Activated naive CD4-positive, alpha-beta T cell treated with anti-CD3 and anti-CD28 coated beads, Interleukin-2, amount 50 U/mL, for 24 hours (primary cell): ENCODE data around the gene SLC29A3.

Experiments used
- H3K27ac Mint-ChIP-seq: one replicate; pipeline ENCODE4 v1.8.0; 2021; ENCODE audit warnings: mild to moderate bottlenecking, mixed read lengths
- H3K27me3 Mint-ChIP-seq: one replicate; pipeline ENCODE4 v1.8.0; 2021; ENCODE audit warnings: mixed read lengths
- H3K36me3 Mint-ChIP-seq: one replicate; pipeline ENCODE4 v1.8.0; 2021; ENCODE audit warnings: mixed read lengths
- H3K4me1 Mint-ChIP-seq: one replicate; pipeline ENCODE4 v1.8.0; 2021; ENCODE audit warnings: mixed read lengths
- H3K4me3 Mint-ChIP-seq: one replicate; pipeline ENCODE4 v1.8.0; 2021; ENCODE audit warnings: mild to moderate bottlenecking, mixed read lengths
- H3K9me3 Mint-ChIP-seq: one replicate; pipeline ENCODE4 v1.8.0; 2021; ENCODE audit warnings: mixed read lengths

The SLC29A3 gene

GRCh38 chr10:71391701-71392100 lies 72.6 kb downstream of the SLC29A3 start:
- no peak overlapping the region for H3K27ac Mint-ChIP-seq
- H3K4me1 Mint-ChIP-seq: peaks cover 3% of the 10 kb centered on the region
- H3K36me3 Mint-ChIP-seq: no peaks in the 10 kb centered on the region
- peaks cover 22% of the 10 kb centered on the region for H3K27me3 Mint-ChIP-seq
- H3K4me3 Mint-ChIP-seq: no peak overlapping the region
- H3K9me3 Mint-ChIP-seq: no peaks in the 10 kb centered on the region

- no peaks in the 10 kb centered on the region for H3K36me3 Mint-ChIP-seq
- H3K27ac Mint-ChIP-seq: no peak overlapping the region
- H3K27me3 Mint-ChIP-seq: peaks cover 22% of the 10 kb centered on the region
- peaks cover 3% of the 10 kb centered on the region for H3K4me1 Mint-ChIP-seq
- H3K9me3 Mint-ChIP-seq: no peaks in the 10 kb centered on the region
- H3K4me3 Mint-ChIP-seq: no peak overlapping the region
These were observed 73.2 kb downstream of the SLC29A3 start for GRCh38 chr10:71392292-71392691.

- H3K36me3 Mint-ChIP-seq: no peaks in the 10 kb centered on the region
- H3K9me3 Mint-ChIP-seq: no peaks in the 10 kb centered on the region
- peaks cover 6% of the 10 kb centered on the region for H3K4me1 Mint-ChIP-seq
- peaks cover 25% of the 10 kb centered on the region for H3K27me3 Mint-ChIP-seq
- no peak overlapping the region for H3K4me3 Mint-ChIP-seq
- H3K27ac Mint-ChIP-seq: no peak overlapping the region
These were observed 74.0 kb downstream of the SLC29A3 start for GRCh38 chr10:71392791-71393781.

- peaks cover 29% of the 10 kb centered on the region for H3K27me3 Mint-ChIP-seq
- H3K9me3 Mint-ChIP-seq: no peaks in the 10 kb centered on the region
- H3K4me3 Mint-ChIP-seq: no peak overlapping the region
- H3K36me3 Mint-ChIP-seq: no peaks in the 10 kb centered on the region
- no peak overlapping the region for H3K27ac Mint-ChIP-seq
- H3K4me1 Mint-ChIP-seq: peaks cover 6% of the 10 kb centered on the region
These were observed 74.9 kb downstream of the SLC29A3 start for GRCh38 chr10:71393841-71394475.

GRCh38 chr10:71394926-71395562 lies 76.0 kb downstream of the SLC29A3 start:
- Mint-ChIP-seq H3K27ac (no peak overlapping the region), H3K9me3 (no peaks in the 10 kb centered on the region), H3K27me3 (peaks cover 29% of the 10 kb centered on the region), H3K4me1 (peaks cover 6% of the 10 kb centered on the region), H3K4me3 (no peak overlapping the region), H3K36me3 (no peaks in the 10 kb centered on the region)

GRCh38 chr10:71395621-71396020 lies 76.6 kb downstream of the SLC29A3 start:
- Mint-ChIP-seq H3K27me3 (peaks cover 29% of the 10 kb centered on the region), H3K36me3 (no peaks in the 10 kb centered on the region), H3K27ac (no peak overlapping the region), H3K4me3 (peak overlapping the region; percentile 73), H3K4me1 (peaks cover 6% of the 10 kb centered on the region), H3K9me3 (no peaks in the 10 kb centered on the region)

GRCh38 chr10:71396084-71396710 lies 77.1 kb downstream of the SLC29A3 start:
- no peaks in the 10 kb centered on the region for H3K36me3 Mint-ChIP-seq
- H3K27me3 Mint-ChIP-seq: peaks cover 27% of the 10 kb centered on the region
- H3K9me3 Mint-ChIP-seq: no peaks in the 10 kb centered on the region
- peak overlapping the region; percentile 73 for H3K4me3 Mint-ChIP-seq
- H3K27ac Mint-ChIP-seq: no peak overlapping the region
- peaks cover 6% of the 10 kb centered on the region for H3K4me1 Mint-ChIP-seq

- H3K36me3 Mint-ChIP-seq: no peaks in the 10 kb centered on the region
- no peak within 1 kb of the TSS for H3K27ac Mint-ChIP-seq
- no peaks in the 10 kb centered on the region for H3K9me3 Mint-ChIP-seq
- peak within 1 kb of the TSS; percentile 73 for H3K4me3 Mint-ChIP-seq
- H3K27me3 Mint-ChIP-seq: peaks cover 23% of the 10 kb centered on the region
- H3K4me1 Mint-ChIP-seq: peaks cover 3% of the 10 kb centered on the region
These were observed 77.7 kb downstream of the SLC29A3 start, which contains the start of gene CDH23 for GRCh38 chr10:71396711-71397295. Gene CDH23 (plus strand): TSS chr10:71396920. CDS start chr10:71439832, 42,912 bp downstream.

- H3K36me3 Mint-ChIP-seq: no peaks in the 10 kb centered on the region
- H3K27ac Mint-ChIP-seq: no peak overlapping the region
- H3K27me3 Mint-ChIP-seq: peaks cover 23% of the 10 kb centered on the region
- peaks cover 3% of the 10 kb centered on the region for H3K4me1 Mint-ChIP-seq
- H3K4me3 Mint-ChIP-seq: peak overlapping the region; percentile 60
- H3K9me3 Mint-ChIP-seq: no peaks in the 10 kb centered on the region
These were observed 78.5 kb downstream of the SLC29A3 start for GRCh38 chr10:71397296-71398212.

GRCh38 chr10:71398976-71399375 lies 79.9 kb downstream of the SLC29A3 start:
- Mint-ChIP-seq H3K9me3 (no peaks in the 10 kb centered on the region), H3K4me1 (peaks cover 3% of the 10 kb centered on the region), H3K27ac (no peak overlapping the region), H3K36me3 (no peaks in the 10 kb centered on the region), H3K27me3 (peaks cover 23% of the 10 kb centered on the region), H3K4me3 (peak overlapping the region; percentile 26)

- Mint-ChIP-seq H3K27ac (no peak overlapping the region), H3K4me1 (peaks cover 3% of the 10 kb centered on the region), H3K4me3 (no peak overlapping the region), H3K9me3 (no peaks in the 10 kb centered on the region), H3K27me3 (peaks cover 18% of the 10 kb centered on the region), H3K36me3 (no peaks in the 10 kb centered on the region)
These were observed 80.9 kb downstream of the SLC29A3 start for GRCh38 chr10:71399946-71400345.

GRCh38 chr10:71401056-71401455 lies 82.0 kb downstream of the SLC29A3 start:
- H3K27me3 Mint-ChIP-seq: peaks cover 9% of the 10 kb centered on the region
- H3K4me3 Mint-ChIP-seq: no peak overlapping the region
- H3K4me1 Mint-ChIP-seq: peaks cover 3% of the 10 kb centered on the region
- no peak overlapping the region for H3K27ac Mint-ChIP-seq
- no peaks in the 10 kb centered on the region for H3K36me3 Mint-ChIP-seq
- no peaks in the 10 kb centered on the region for H3K9me3 Mint-ChIP-seq

GRCh38 chr10:71402005-71402404 lies 82.9 kb downstream of the SLC29A3 start:
- peaks cover 3% of the 10 kb centered on the region for H3K4me1 Mint-ChIP-seq
- H3K27me3 Mint-ChIP-seq: peaks cover 8% of the 10 kb centered on the region
- no peaks in the 10 kb centered on the region for H3K36me3 Mint-ChIP-seq
- H3K27ac Mint-ChIP-seq: no peak overlapping the region
- no peaks in the 10 kb centered on the region for H3K9me3 Mint-ChIP-seq
- H3K4me3 Mint-ChIP-seq: no peak overlapping the region
